Measurements from ENCODE around the gene HIBADH.

DNA sequence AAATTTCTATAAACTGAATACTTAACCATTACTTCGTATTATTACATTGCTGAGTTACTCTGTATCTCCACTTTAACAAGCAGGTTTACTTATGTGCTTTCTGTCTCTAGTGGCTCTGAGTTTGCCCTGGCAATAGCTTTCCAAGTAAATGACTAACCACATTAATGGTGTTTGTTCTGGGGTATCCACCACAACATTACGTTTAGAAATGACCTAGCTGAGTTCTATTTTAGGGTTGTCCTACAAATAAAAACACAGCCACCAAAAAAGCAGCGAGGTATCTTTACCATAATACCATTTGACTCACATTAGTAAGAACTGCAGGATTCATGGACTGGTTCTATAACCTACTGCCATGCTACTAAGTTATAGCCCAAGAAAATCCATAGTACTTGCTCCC lies 83.1 kb downstream of the HIBADH start:
- TF ChIP-seq, protein P1, sequence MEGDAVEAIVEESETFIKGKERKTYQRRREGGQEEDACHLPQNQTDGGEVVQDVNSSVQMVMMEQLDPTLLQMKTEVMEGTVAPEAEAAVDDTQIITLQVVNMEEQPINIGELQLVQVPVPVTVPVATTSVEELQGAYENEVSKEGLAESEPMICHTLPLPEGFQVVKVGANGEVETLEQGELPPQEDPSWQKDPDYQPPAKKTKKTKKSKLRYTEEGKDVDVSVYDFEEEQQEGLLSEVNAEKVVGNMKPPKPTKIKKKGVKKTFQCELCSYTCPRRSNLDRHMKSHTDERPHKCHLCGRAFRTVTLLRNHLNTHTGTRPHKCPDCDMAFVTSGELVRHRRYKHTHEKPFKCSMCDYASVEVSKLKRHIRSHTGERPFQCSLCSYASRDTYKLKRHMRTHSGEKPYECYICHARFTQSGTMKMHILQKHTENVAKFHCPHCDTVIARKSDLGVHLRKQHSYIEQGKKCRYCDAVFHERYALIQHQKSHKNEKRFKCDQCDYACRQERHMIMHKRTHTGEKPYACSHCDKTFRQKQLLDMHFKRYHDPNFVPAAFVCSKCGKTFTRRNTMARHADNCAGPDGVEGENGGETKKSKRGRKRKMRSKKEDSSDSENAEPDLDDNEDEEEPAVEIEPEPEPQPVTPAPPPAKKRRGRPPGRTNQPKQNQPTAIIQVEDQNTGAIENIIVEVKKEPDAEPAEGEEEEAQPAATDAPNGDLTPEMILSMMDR (IDR thresholded peaks at IDR 0.05): no peak
- no peak for TF ChIP-seq POLR2A (IDR thresholded peaks at IDR 0.05)
